SK-N-SH (cell line): Measurements from ENCODE around the gene VWA5B2. TPM values are rescaled to one million over a fixed set of nuclear protein-coding genes. Genes with fewer than 3 reads are reported as not detected.
A peak's percentile ranks its signal among the peaks of the same experiment; 100 is the strongest.

Source experiments
- CTCF ChIA-PET: fragments of 300-600, 350-600 bp; formaldehyde crosslinking; extraction: SDS; loops from one replicate; lab custom pipeline; 2021; lab: Yijun Ruan, JAX
- POLR2A ChIA-PET: fragments of 350-600 bp; sonication (Branson Sonifier 250); formaldehyde crosslinking; extraction: SDS; loops from one replicate; lab custom pipeline; 2020; ENCODE audit warnings: antibody characterized with exemption, inconsistent platforms; lab: Yijun Ruan, JAX
- DNase-seq: peaks from one replicate; pipeline ENCODE4 v3.0.0; 2012
- H2AFZ ChIP-seq: fragments of 200-600 bp; sonication (generic); 2 replicates; pipeline ENCODE4 v1.8.1; 2016; ENCODE audit warnings: antibody characterized with exemption, mild to moderate bottlenecking, low read depth
- H3F3A ChIP-seq: fragments of 200-600 bp; sonication (generic); replicated peaks from 2 replicates; pipeline ENCODE3; 2016; ENCODE audit warnings: antibody characterized with exemption, mild to moderate bottlenecking; ENCODE audit not compliant: insufficient read depth
- H3K27ac ChIP-seq, 2 experiments: fragments of 200-500 bp in 1 of 2; fragments of 200-600 bp in 1 of 2; sonication (Bioruptor generic) in 1 of 2; sonication (generic), shearing (Covaris generic) in 1 of 2; 2 replicates each; pipeline versions ENCODE4 v1.5.1 to v1.6.1; 2014 to 2016; ENCODE audit warnings: low read depth in 2 of 2, inconsistent platforms in 1 of 2, low read length in 1 of 2, mild to moderate bottlenecking in 1 of 2, mixed read lengths in 1 of 2
- H3K27me3 ChIP-seq: fragments of 200-600 bp; sonication (generic), shearing (Covaris generic); 2 replicates; pipeline ENCODE4 v1.6.1; 2016; ENCODE audit warnings: mixed run types; ENCODE audit not compliant: insufficient read depth
- H3K36me3 ChIP-seq, 2 experiments: fragments of 200-500 bp in 1 of 2; fragments of 200-600 bp in 1 of 2; sonication (Bioruptor generic) in 1 of 2; sonication (generic) in 1 of 2; replicated peaks in 1 of 2; 2 replicates each; pipeline versions ENCODE3 to v1.5.1; 2014 to 2016; ENCODE audit warnings: low read length in 1 of 2, mild to moderate bottlenecking in 1 of 2; ENCODE audit not compliant: insufficient read depth in 2 of 2, control insufficient read depth in 1 of 2
- H3K4me1 ChIP-seq, 2 experiments: fragments of 200-500 bp in 1 of 2; fragments of 200-600 bp in 1 of 2; sonication (Bioruptor generic) in 1 of 2; sonication (generic), shearing (Covaris generic) in 1 of 2; 2 replicates each; pipeline versions ENCODE4 v1.5.1 to v1.6.1; 2014 to 2016; ENCODE audit warnings: low read depth in 1 of 2, low read length in 1 of 2, mixed run types in 1 of 2; ENCODE audit not compliant: insufficient read depth in 2 of 2, control insufficient read depth in 1 of 2
- H3K4me2 ChIP-seq: fragments of 200-600 bp; sonication (generic), shearing (Covaris generic); 2 replicates; pipeline ENCODE4 v1.6.1; 2017; ENCODE audit warnings: mixed run types
- H3K4me3 ChIP-seq, 2 experiments: fragments of 200-500 bp in 1 of 2; fragments of 200-600 bp in 1 of 2; sonication (Bioruptor generic) in 1 of 2; sonication (generic), shearing (Covaris generic) in 1 of 2; 2 replicates each; pipeline versions ENCODE4 v1.5.1 to v1.8.1; 2014 to 2016; ENCODE audit warnings: low read depth in 2 of 2, inconsistent platforms in 1 of 2, low read length in 1 of 2, mild to moderate bottlenecking in 1 of 2, mixed read lengths in 1 of 2, moderate library complexity in 1 of 2
- H3K79me2 ChIP-seq: fragments of 200-600 bp; sonication (generic); 2 replicates; pipeline ENCODE4 v1.8.1; 2017; ENCODE audit warnings: mild to moderate bottlenecking; ENCODE audit not compliant: insufficient read depth
- H3K9ac ChIP-seq: fragments of 200-600 bp; sonication (generic); 2 replicates; pipeline ENCODE4 v1.6.1; 2017; ENCODE audit warnings: mixed run types
- H3K9me2 ChIP-seq: fragments of 200-600 bp; sonication (generic); 2 replicates; pipeline ENCODE4 v1.6.1; 2017; ENCODE audit warnings: mixed run types
- H3K9me3 ChIP-seq: fragments of 200-600 bp; sonication (generic); 2 replicates; pipeline ENCODE4 v1.6.1; 2017; ENCODE audit warnings: mixed run types, mild to moderate bottlenecking, moderate library complexity
- H4K20me1 ChIP-seq: fragments of 200-600 bp; sonication (generic); 2 replicates; pipeline ENCODE4 v1.6.1; 2017; ENCODE audit warnings: mild to moderate bottlenecking, mixed run types; ENCODE audit not compliant: insufficient read depth
- CTCF ChIP-seq: fragments of 200-600 bp; sonication (generic); IDR thresholded peaks from 2 replicates; pipeline ENCODE4 v1.6.1; 2017; ENCODE audit warnings: antibody characterized with exemption, mild to moderate bottlenecking, moderate library complexity
- ELF1 ChIP-seq: IDR thresholded peaks from 2 replicates; pipeline ENCODE4 v1.4.0; 2012
- FOXJ3 ChIP-seq: sonication (generic); formaldehyde crosslinking; IDR thresholded peaks from 2 replicates; pipeline ENCODE4 v1.5.1; 2020; ENCODE audit warnings: mild to moderate bottlenecking, missing genetic modification reagents
- GABPA ChIP-seq: IDR thresholded peaks from 2 replicates; pipeline ENCODE4 v1.4.0; 2012; ENCODE audit warnings: low read depth, mild to moderate bottlenecking
- GATA2 ChIP-seq: sonication (generic); formaldehyde crosslinking; IDR thresholded peaks from 2 replicates; pipeline ENCODE4 v1.5.0; 2020; ENCODE audit warnings: mild to moderate bottlenecking, missing genetic modification reagents
- IRF3 ChIP-seq: fragments of 150-350 bp; IDR thresholded peaks from 2 replicates; pipeline ENCODE4 v1.6.1; 2016; ENCODE audit warnings: mild to moderate bottlenecking, low read depth, low read length
- MEF2A ChIP-seq: IDR thresholded peaks from 2 replicates; pipeline ENCODE4 v1.4.0; 2012; ENCODE audit warnings: low read depth, borderline replicate concordance
- MXI1 ChIP-seq: IDR thresholded peaks from 2 replicates; pipeline ENCODE4 v1.6.1; 2012; ENCODE audit warnings: mild to moderate bottlenecking, low read depth, low read length, improper control_type of control experiment
- NFIC ChIP-seq: IDR thresholded peaks from 2 replicates; pipeline ENCODE4 v1.4.0; 2012; ENCODE audit warnings: borderline replicate concordance
- NRF1 ChIP-seq: IDR thresholded peaks from 2 replicates; pipeline ENCODE4 v1.6.1; 2012; ENCODE audit warnings: low read depth, mild to moderate bottlenecking, low read length
- PBX3 ChIP-seq: IDR thresholded peaks from 2 replicates; pipeline ENCODE4; 2012
- RAD21 ChIP-seq: IDR thresholded peaks from 2 replicates; pipeline ENCODE4 v1.6.1; 2012; ENCODE audit warnings: mild to moderate bottlenecking, low read length
- RCOR1 ChIP-seq: fragments of 150-350 bp; IDR thresholded peaks from 2 replicates; pipeline ENCODE4 v1.6.1; 2017; ENCODE audit warnings: antibody characterized with exemption, low read length
- RXRA ChIP-seq: IDR thresholded peaks from 2 replicates; pipeline ENCODE4 v1.4.0; 2012; ENCODE audit warnings: low read depth, mild to moderate bottlenecking, borderline replicate concordance
- SIN3A ChIP-seq: IDR thresholded peaks from 2 replicates; pipeline ENCODE4 v1.6.1; 2012; ENCODE audit warnings: low read depth, mild to moderate bottlenecking, low read length, moderate library complexity, borderline replicate concordance
- TAF1 ChIP-seq: IDR thresholded peaks from 2 replicates; pipeline ENCODE4 v1.6.1; 2012; ENCODE audit warnings: low read depth, mild to moderate bottlenecking, low read length, moderate library complexity, borderline replicate concordance
- TEAD4 ChIP-seq: IDR thresholded peaks from 2 replicates; pipeline ENCODE4 v1.4.0; 2012; ENCODE audit warnings: mild to moderate bottlenecking, borderline replicate concordance; ENCODE audit not compliant: insufficient read depth
- ZBTB33 ChIP-seq: IDR thresholded peaks from 2 replicates; pipeline ENCODE4 v1.4.0; 2012; ENCODE audit warnings: low read depth, borderline replicate concordance
- whole genome bisulfite sequencing: methylation state at CpG from one replicate; pipeline ENCODE4 v1.1.6; 2017; ENCODE audit warnings: low lambda C conversion rate; 5-methylcytosine and 5-hydroxymethylcytosine counted together
- polyA plus RNA-seq, 3 experiments: library from polyadenylated mRNA; depleted of rRNA; stranded (reverse); fragments of >200 nt; gene quantifications; 2 replicates each; pipeline ENCODE4 v1.2.3, GENCODE V29; 2012

VWA5B2 gene
- polyA plus RNA-seq, 1 of the 3 experiments (the other 2 are of a cell fraction), result 0.08 TPM

GRCh38 chr3:184211718-184212117, 17.7 kb upstream of the VWA5B2 start:
- Histone ChIP-seq H3K4me2 (no peak overlapping the region), H3K9ac (no peak overlapping the region), H3K79me2 (no peaks in the 10 kb centered on the region), H3K9me2 (no peaks in the 10 kb centered on the region), H3K27ac (peak overlapping the region in 1 of 2 experiments; percentile 86; a peak in 2 of 4 replicates), H3K4me1 (peaks cover 0 to 3% of the 10 kb centered on the region in 2 experiments; a peak in 1 of 4 replicates), H4K20me1 (no peaks in the 10 kb centered on the region), H3F3A (no peaks in the 10 kb centered on the region), H2AFZ (no peak overlapping the region), H3K9me3 (no peaks in the 10 kb centered on the region), H3K36me3 (no peaks in the 10 kb centered on the region), H3K27me3 (peaks cover 11% of the 10 kb centered on the region; the same call in 1 of the 2 replicates), H3K4me3 (no peak overlapping the region)
- no peak for TF ChIP-seq TEAD4
- TF ChIP-seq GABPA, result no peak
- no peak for TF ChIP-seq FOXJ3 (CRISPR knock-in tag)
- no peak for TF ChIP-seq ZBTB33
- TF ChIP-seq NRF1, result no peak
- TF ChIP-seq RCOR1, result no peak
- TF ChIP-seq RAD21, result no peak
- TF ChIP-seq TAF1, result no peak
- no peak for TF ChIP-seq MEF2A
- TF ChIP-seq SIN3A, result no peak
- no peak for TF ChIP-seq CTCF
- no peak for TF ChIP-seq PBX3
- no peak for TF ChIP-seq GATA2 (CRISPR knock-in tag)
- TF ChIP-seq RXRA, result no peak
- no peak for TF ChIP-seq MXI1
- no peak for TF ChIP-seq NFIC
- no peak for TF ChIP-seq ELF1
- no peak for TF ChIP-seq IRF3
- ChIA-PET POLR2A (interaction anchor here (0.9 kb wide), 1 partner anchor 16 kb away, joined by 5 read pairs; no protein-coding TSS in a partner anchor), CTCF (interaction anchor here (0.6 to 5.3 kb wide), 3 partner anchors 17 to 76 kb away, joined by 3 to 48 read pairs (median 17); partner anchors contain the start of genes EEF1AKMT4 and VWA5B2)
- 24% methylated on average over 5 of the region's 5 CpGs for WGBS
- peak; percentile 56 for DNase-seq
